Stimulated activated CD4-positive, alpha-beta T cell treated with anti-CD3 and anti-CD28 coated beads, TNF-alpha, amount 100 ng/mL, for 4 hours (primary cell): Measurements from ENCODE around the gene RDH12.
"Not testable (repeated sequence)": the region's sequence is repeated elsewhere in the genome, so short reads cannot be mapped to it uniquely, and the experiment has no call there.

Experiments
- DNase-seq, 3 experiments: peaks; one replicate each; pipeline ENCODE4 v3.0.0-alpha.2; 2020; ENCODE audit warnings: low read depth in 3 of 3

The RDH12 gene

DNA sequence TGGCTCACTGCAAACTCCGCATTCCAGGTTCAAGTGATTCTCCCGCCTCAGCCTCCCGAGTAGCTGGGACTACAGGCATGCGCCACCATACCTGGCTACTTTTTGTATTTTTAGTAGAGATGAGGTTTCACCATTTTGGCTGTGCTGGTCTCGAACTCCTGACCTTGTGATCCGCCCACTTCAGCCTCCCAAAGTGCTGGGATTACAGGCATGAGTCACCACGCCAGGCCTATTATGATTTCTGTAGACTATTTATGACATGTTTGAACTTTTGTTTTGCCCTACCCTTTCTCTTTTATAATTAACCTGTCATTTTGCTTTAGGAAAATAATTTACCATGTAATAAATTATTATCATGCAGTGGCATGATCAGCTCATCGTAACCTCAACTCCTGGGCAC is at the start of gene RDH12:
Gene RDH12, plus strand, starts transcription at position 395 of the 400 bp plus-strand sequence. CDS start 20,757 bp downstream, outside the sequence.
- DNase-seq: not testable (repeated sequence)

DNA sequence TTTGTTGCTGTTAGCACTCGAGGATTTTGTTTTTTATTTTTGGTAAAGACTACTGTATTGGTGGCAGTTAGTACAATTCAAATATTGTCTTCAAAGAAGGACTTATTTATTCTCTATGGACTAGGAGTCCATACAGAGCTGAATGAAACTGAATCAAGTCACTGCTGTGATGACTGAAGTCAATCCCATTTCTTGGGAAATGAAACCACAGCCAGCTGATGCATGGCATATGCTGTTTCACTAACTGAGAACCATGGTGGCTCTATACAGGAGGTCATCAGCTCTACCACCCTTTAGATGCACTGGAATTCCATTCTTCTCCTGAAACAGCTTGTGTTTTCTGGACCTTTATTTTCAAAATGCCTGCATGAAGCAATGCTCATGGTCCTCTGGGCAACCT is 49.5 kb upstream of the RDH12 start:
- DNase-seq: no peak

DNA sequence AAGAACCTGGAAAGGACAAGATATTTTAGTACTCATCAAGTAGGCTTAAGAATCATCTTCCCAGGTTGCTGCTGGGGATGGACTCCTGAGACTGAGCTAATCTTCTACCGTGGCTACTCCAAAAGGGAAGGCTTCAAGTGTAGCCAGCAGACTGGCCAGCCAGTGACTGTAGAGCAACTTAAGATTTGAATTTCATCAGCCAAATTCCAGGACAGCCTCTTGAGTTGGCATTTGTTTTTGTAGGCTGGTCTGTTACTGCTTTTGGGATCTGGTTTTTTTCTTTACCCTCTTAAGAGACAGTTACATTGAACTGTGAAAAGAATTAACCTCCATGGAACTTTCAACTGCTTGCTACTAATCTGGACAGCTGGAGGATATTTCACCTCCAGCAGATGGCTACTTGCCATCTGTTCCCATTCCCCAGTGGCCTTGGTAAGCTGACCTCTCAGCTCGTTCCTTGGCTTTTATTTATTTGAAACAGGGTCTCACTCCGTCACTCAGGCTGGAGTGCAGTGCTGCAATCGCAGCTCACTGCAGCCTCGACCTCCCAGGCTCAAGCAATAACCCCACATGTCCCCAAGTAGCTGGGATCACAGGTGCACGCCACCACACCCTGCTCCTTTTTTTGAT is 47.9 kb upstream of the RDH12 start:
- DNase-seq: no peak

DNA sequence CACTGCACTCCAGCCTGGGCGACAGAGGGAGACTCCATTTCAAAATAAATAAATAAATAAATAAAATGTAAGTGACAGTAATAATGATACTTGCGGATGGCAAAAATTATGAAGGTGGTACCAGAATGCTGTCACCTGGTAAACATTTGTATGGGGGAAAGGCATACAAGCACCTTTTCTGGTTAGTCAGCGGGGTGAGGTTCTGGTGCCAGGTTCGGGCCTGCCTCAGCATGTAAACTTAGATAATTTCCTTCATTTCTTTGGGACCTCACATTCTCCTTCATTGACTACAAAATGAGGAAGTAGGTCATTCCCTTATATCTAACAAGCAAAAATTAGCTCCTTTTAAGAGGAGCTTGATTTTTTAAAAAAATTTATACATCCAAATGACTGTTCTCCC is 38.1 kb upstream of the RDH12 start:
- no peak for DNase-seq

DNA sequence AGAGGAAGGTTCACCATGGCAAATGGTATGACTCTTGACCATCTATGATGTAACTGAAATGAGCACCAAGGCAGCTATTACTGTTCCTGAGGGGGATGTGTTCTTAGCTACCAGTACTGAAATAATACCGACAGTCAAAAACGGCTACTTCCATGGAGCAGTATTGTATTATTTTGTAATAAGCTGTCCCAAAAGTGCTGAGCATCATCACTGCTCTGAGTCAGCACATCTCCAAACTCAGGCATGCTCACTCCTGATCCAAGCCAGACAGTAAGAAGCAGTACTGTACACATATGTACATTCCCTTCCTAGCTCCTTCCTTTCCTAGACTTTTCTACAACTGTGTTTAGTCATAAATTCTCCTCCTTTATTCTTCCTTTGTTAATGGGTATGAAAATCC is 35.8 kb upstream of the RDH12 start:
- no peak for DNase-seq

DNA sequence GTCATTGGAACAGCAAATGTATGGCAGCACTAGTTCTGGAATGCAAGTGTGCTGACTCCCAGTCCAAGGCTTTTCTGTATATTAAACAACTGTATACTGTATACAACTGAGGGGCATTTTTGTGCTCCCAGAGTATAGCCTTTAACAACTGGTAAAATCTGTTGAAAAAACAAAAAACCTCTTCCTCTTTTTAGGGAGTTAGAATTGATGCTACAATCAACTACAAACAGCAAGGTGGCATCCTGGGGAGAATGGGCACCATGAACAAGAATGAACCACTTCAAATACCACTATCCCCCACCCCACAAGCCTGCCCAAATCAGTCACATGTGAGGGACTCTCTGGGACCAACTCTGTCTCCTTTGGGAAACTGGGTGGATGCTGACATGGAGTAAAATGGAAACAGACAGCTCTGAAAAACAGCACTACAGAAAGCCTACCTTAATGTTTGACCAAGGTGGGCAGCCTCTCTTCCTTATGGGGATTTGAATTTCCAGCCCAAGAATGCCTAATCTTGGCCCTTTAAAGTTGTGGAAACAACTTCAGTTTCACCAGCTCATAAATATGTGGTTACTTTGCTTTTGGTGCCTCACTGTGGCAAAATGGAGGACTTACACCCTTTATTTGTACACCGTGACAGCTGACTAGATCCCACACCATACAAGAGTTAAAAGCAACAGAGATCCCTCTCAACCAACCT is 34.8 kb upstream of the RDH12 start:
- peak in 1 of 3 experiments; percentile 10 for DNase-seq

DNA sequence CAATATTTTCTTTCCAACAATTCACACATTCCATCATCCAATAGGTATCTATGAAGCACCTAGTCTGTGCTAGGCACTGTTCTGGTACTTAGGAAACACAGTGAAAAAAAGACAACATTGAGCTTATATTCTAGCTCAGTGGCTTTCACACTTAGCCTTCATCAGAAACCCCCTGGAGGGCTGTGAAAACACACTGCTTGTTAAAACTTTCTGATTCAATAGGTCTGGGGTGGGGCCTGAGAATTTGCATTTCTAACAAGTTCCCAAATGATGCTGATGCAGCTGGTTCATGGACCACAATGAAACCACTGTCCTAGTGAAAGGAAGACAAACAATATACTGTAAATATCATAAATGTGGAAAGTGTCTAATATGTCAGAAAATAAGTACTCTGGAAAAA is 33.1 kb upstream of the RDH12 start:
- no peak for DNase-seq

DNA sequence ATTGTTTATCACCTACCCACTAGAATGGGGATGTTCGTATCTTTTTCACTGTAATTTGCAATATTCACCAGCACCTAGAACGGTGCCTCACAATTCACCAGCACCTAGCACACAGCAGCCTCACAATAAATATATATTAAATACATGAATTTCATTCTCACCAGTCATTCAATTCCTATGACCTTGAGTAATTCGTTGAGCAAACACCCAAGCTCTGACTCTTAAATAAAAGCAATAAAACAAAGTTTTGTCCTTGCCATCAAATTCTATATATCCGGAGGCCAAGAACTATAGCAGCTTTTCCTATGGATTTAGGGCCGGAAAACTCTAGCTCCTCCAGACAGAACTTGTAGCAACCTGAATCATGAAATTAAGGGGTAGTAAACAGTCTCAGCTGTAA is 28.2 kb upstream of the RDH12 start:
- no peak for DNase-seq

DNA sequence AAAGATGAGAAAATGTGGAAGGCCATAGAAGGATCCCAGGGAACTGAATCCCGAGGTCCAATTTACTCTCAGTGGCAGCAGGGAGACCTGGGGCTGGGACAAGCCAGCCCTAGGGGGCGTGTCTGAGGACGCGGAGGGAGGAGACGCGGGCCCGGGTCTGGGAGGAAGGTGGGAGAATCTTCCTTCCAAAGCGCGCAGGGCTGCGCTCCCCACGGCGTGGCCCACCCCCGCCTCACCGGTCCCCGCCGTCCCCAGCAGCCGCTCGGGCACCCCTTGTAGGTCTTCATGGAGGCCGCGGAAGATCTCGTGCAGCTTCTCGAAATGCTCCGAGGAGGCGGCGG is 27.6 kb upstream of the RDH12 start:
- DNase-seq: peak; percentile 4 to 29 (median 16)

DNA sequence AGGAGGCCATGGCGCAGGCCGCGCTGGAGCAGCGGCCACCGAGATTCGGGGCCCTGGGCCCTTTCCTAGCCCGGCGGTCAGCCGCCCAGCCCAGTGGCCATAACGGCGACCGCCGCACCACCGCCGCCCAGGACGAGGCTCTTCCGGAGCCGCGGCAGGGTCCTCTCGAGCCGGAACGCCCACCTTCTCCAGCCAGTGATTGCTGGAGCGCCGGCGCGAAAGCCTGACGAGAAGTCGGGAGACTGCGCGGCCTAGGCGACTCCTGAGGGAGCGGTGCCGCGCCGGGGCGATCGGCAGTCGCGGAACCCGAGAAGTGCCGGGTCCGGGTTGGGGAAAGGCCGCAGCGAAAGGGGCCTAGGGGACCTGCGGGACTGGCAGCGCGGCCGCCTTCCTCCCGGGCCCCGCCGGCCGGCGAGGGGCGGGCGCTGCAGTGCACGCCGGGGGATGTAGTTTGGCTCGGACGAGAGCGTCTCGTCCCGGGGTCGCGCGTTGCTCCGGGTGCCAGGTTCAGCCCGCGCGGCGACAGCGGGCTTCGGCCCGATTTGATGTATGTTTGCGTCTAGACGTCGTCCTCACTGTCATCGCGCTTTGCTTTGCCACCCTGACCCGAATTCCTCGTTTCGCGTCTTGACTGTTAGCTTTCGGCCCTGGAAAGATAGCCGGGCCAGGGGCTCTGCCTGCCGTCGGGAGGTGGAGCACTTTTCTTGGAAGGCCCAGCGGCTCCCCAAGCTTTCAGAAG is 27.0 kb upstream of the RDH12 start, which contains the start of gene VTI1B:
Gene VTI1B, minus strand, starts transcription at position 153 of the 739 bp plus-strand sequence. Its CDS starts 143 bp downstream, at position 10.
- DNase-seq: peak; percentile 55 to 73 (median 67)

DNA sequence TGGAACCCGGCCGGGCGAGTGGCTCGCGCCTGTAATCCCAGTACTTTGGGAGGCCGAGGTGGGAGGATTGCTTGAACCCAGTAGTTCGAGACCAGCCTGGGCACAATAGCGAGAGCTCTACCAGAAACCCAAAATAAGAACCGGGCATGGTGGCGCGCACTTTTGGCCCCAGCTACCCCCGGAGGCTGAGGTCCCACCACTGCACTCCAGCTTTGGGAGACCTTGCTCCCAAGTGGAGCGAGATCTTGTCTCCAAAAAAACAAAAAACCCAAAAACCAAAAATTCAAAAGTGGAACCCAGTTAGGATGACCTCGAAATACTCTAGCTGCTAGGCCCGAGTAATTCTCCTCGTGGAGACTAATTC is 26.5 kb upstream of the RDH12 start:
- DNase-seq: no peak

DNA sequence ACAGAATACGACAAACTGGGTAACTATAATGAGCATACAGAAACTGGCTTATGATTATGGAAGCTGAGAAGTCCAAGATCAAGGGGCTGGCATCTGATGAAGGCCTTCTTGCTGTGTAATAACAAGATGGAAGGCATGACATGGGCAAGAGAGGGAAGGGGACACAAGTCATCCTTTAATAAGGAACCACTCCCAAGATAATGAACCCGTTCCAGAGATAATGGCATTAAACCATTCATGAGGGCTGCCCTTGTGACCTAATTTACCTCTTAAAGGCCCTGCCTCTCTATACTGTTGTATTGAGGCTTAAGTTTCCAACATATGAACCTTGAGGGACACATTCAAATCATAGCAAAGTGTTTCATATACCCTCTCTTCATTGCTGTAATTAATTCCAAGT is 22.7 kb upstream of the RDH12 start:
- no peak for DNase-seq

DNA sequence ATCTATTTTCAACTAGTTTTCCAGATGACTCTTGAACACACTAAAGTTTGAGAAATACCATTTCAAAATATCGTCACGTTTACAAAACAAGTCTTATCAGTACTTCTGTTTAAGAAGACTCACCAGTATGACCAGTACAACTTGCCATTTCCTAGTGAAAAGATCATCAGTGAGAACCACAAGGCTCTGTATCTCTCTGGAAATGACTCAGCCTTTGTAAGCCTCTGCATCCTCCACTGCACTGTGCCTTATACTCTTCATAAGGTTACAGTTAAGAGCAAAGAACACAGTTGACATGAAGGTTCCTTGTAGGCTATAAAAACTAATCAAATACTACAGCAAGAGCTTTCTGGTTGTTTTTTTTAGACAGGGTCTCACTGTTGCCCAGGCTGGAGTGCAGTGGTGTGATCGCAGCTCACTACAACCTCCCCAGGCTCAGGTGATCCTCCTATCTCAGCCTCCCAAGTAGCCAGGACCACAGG is 21.5 kb upstream of the RDH12 start:
- no peak for DNase-seq

DNA sequence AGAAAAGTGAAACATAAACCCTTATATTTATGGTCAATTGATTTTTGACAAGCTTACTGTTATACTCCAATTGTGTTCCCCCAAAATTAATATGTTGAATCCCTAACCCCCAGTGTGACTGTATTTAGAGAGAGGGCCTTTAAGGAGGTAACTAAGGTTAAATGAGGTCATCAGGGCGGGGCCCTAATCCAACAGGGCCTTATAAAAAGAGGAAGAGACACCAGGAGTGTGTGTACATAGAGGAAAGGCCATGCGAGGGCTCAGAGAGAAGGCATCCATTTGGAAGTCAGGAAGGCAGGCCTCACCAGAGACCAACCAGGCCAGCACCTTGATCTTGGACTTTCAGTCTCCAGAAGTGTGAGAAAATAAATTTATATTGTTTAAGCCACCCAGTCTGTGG is 20.7 kb upstream of the RDH12 start:
- no peak for DNase-seq

DNA sequence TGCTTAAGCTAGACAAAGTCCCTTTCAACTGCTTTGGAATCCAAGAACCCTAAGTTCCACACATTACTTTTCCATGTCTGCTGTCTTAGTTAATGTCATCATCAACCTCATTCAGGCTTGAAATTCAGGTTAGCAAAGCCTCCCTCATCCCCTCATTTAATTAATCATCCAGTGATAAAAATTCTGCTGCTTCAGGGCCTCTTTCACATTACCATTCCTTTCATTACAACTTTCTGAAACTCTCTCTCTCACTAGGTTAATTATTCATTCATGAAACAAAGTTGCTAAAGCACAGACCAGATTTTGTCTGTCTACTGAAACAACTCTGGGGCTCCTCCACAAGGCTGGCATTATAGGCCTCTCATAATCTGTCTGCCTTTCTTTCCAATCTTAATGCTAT is 17.8 kb upstream of the RDH12 start:
- DNase-seq: no peak

DNA sequence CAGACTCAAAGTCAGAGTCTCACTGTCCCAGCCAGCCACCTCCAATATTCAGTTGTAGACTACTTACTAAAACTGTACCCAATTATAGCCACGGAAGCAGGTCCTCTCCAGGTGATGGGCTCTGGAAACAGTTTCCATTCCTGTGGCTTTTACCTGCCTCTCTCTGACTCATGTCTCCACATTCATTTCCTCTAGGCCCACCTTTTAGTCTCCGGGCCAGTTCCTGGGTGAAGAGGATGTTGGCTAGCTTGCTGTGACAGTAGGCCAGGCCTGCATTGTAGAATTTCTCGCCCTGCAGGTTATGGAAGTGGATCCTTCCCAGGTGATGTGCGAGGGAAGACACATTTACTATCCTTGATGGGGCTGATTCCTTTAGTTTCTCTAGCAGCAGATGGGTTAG is 11.7 kb upstream of the RDH12 start:
- DNase-seq: no peak

DNA sequence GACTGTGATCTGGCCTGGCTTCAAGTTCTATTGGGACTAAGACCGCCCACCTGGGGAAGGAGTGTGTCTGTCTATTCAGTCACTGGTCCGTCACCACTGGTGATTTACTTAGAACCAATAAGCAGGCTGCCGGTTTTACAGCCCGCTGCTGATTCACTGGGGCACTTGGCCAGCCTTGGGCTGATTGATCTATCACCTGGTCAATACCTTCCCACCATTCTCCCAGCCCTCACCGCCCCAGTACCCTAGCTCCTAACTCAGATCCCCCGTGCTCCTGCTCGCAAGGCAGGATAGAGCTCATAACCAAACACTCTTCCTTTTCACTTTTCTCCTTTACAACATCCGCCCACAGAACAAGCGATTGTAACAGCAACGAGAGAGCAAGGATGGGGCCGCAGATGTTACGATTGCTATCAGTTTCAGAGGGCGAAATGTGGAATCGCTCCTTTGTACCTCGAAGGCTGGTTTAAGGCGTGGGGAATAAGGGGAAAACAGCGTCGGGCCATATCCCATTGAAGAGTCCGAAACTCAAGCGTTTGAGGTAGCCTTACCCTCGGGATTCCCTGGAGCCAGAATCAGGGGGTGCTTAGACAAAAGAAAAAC is 6.8 kb upstream of the RDH12 start:
- DNase-seq: peak; percentile 30 to 54 (median 40)

DNA sequence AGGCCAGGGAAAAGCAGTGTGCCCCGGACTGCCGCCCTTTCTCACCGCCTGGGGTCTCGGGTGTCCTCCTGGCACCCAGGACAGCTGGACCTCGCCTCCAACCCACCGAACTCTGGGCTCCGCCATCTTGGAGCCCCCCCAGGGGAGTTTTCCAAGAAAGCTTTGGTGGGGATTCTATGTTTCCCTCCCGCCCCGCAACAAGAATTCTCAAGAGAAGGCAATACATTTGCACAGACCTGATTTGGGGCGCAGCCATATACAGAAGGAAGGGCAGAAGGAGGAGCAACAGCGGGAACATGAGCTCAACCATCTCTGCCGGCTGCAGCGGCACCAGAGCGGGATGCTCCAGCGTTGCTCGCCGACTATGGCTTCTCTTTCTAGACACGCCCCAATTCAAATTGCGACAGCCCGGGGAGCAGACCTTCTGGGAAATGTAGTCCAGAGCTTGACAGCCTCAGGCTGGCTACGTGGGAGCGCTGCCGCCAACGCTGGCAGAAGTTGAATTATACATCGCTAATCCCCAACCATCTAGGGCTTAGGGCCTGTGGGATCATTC is 6.2 kb upstream of the RDH12 start, which contains the start of gene RDH11:
Gene RDH11, minus strand, starts transcription at position 371 of the 556 bp plus-strand sequence. Its CDS starts 61 bp downstream, at position 310.
- peak; percentile 53 to 73 (median 69) for DNase-seq

DNA sequence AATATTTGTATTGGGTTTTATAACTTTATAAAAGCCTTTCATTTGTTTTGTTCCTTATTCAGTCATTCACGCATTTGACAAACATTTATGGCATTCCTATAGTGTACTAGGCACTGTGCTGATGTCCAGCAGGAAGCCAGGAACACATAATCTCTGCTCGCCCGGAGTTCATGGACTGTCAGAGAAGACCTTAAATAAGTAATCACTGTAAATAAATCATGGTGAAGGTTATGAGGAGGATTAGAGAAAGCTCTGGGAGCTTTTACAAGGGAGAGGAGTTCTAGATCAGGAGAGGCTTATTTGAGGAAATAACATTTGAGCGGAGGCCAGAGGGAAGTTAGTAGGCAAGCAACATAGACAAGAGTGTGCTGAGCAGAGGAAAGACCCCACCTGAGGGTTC is 4.7 kb upstream of the RDH12 start:
- DNase-seq: no peak

DNA sequence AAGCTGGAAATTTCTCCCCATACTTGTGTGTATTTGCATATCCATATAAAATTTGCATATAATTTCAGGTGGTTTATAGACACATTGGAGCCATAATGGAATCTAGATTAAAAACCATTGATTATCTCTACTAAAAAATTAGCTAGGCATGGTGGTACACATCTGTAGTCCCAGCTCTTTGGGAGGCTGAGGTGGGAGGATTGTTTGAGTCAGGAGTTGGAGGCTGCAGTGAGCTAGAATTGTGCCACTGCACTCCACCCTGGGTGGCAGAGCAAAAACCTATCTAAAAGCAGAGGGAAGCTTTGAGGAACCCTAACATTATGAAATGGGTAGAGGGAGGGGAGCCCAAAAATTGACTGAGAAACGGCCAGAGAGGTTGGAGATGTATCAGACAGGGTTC is 3.5 kb upstream of the RDH12 start:
- no peak for DNase-seq

DNA sequence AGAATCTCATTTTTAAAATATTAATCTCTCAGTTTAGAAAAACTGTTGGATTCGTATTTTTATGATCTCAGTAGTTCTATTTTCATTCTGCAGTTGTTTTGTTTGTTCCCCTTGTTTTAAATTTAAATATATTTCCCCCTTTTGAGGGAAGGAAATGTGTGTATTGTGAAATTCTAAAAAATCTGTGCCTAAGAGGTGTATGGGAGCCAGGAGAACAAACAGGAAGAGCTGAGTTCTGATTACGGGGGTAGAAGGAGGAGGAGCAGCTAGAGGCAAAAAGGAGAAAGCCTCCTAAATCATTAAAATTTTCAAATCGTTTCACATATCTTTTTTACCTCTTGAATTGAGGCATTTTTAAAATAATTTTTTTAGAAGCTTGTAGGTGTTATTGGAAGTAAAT is 2.3 kb downstream of the RDH12 start:
- DNase-seq: no peak
